OCI-LY7 (cell line): ENCODE results near the gene SLC66A2. TPM values are rescaled to one million over a fixed set of nuclear protein-coding genes. Genes with fewer than 3 reads are reported as not detected.
"Not testable (repeated sequence)": the region's sequence is repeated elsewhere in the genome, so short reads cannot be mapped to it uniquely, and the experiment has no call there.

Source experiments
- Bru-seq: library from RNA; stranded (reverse); fragments of 400-500 nt; gene quantifications from one replicate; lab custom pipeline; 2021; lab: Mats Ljungman, UMichigan
- BruChase-seq, 2 experiments: library from RNA; stranded (reverse); fragments of 400-500 nt; gene quantifications; one replicate each; lab custom pipeline; 2021; lab: Mats Ljungman, UMichigan
- BruUV-seq: library from RNA; stranded (reverse); fragments of 400-500 nt; replicated peaks from 2 replicates; lab custom pipeline; 2021; lab: Mats Ljungman, UMichigan
- CTCF ChIA-PET: fragments of 300-600 bp; sonication (Branson Sonifier 250); formaldehyde crosslinking; loops from one replicate; lab custom pipeline; 2022; ENCODE audit warnings: antibody characterized with exemption; ENCODE audit not compliant: unreplicated experiment; lab: Charles Lee
- POLR2A ChIA-PET: fragments of 300-600 bp; sonication (Branson Sonifier 250); formaldehyde crosslinking; loops from one replicate; lab custom pipeline; 2022; ENCODE audit warnings: antibody characterized with exemption; lab: Charles Lee
- DNase-seq: peaks from one replicate; pipeline ENCODE4 v3.0.0-alpha.2; 2015; ENCODE audit warnings: low spot score
- H2AFZ ChIP-seq: fragments of 200-600 bp; sonication (generic), shearing (Covaris generic); 2 replicates; pipeline ENCODE4 v1.6.1; 2014; ENCODE audit warnings: mild to moderate bottlenecking, antibody characterized with exemption, low read length, moderate library complexity
- H3K27ac ChIP-seq: fragments of 200-600 bp; sonication (generic); 2 replicates; pipeline ENCODE4 v1.5.1; 2014; ENCODE audit warnings: mixed run types, low read depth, mild to moderate bottlenecking, moderate library complexity, low read length, inconsistent platforms; ENCODE audit not compliant: poor library complexity, severe bottlenecking
- H3K36me3 ChIP-seq: fragments of 200-600 bp; sonication (generic); 2 replicates; pipeline ENCODE4 v1.6.1; 2014; ENCODE audit warnings: mild to moderate bottlenecking, antibody characterized with exemption, low read length, moderate library complexity, mixed read lengths; ENCODE audit not compliant: insufficient read depth
- H3K4me1 ChIP-seq: fragments of 200-600 bp; sonication (generic); 2 replicates; pipeline ENCODE4 v1.5.1; 2014; ENCODE audit warnings: mild to moderate bottlenecking, low read length; ENCODE audit not compliant: insufficient read depth, poor library complexity, severe bottlenecking
- H3K4me2 ChIP-seq: fragments of 200-600 bp; sonication (generic); 2 replicates; pipeline ENCODE4 v1.6.1; 2014; ENCODE audit warnings: mild to moderate bottlenecking, low read length
- H3K4me3 ChIP-seq: fragments of 200-600 bp; sonication (generic); 2 replicates; pipeline ENCODE4 v1.5.1; 2014; ENCODE audit warnings: mild to moderate bottlenecking, low read depth, low read length; ENCODE audit not compliant: poor library complexity, severe bottlenecking
- H3K79me2 ChIP-seq: fragments of 200-600 bp; sonication (generic); 2 replicates; pipeline ENCODE4 v1.6.1; 2016; ENCODE audit warnings: low read depth, mild to moderate bottlenecking, low read length, moderate library complexity, mixed read lengths; ENCODE audit not compliant: insufficient read depth
- H3K9me2 ChIP-seq: fragments of 200-600 bp; sonication (generic); 2 replicates; pipeline ENCODE4 v1.6.1; 2016; ENCODE audit warnings: mild to moderate bottlenecking, low read length, mixed read lengths; ENCODE audit not compliant: insufficient read depth
- H3K9me3 ChIP-seq: fragments of 200-600 bp; sonication (generic); 2 replicates; pipeline ENCODE4 v1.6.1; 2014; ENCODE audit warnings: mild to moderate bottlenecking, mixed run types, low read length, mixed read lengths
- H4K20me1 ChIP-seq: fragments of 200-600 bp; sonication (generic); 2 replicates; pipeline ENCODE4 v1.6.1; 2014; ENCODE audit warnings: mild to moderate bottlenecking, antibody characterized with exemption, low read length, moderate library complexity, mixed read lengths; ENCODE audit not compliant: insufficient read depth
- EZH2phosphoT487 ChIP-seq: fragments of 200-600 bp; sonication (generic); IDR thresholded peaks from 2 replicates; pipeline ENCODE4 v1.6.1; 2018; ENCODE audit warnings: low read depth, borderline replicate concordance, mild to moderate bottlenecking, mixed run types, antibody characterized with exemption, low read length, moderate library complexity, mixed read lengths
- intact Hi-C: fragments of 100-400 bp; cut with micrococcal nuclease; formaldehyde crosslinking; loops from one replicate; pipeline ENCODE4 v1.10.0; 2022; ENCODE audit not compliant: unreplicated experiment
- long read RNA-seq: library from polyadenylated mRNA; stranded (forward); transcript quantifications from one replicate; pipeline ENCODE4 v2.0.0, GENCODE V29; 2022
- total RNA-seq, 2 experiments: library from RNA; depleted of rRNA in 1 of 2; stranded (reverse); fragments of >200 nt in 1 of 2; shearing (Covaris generic) in 1 of 2; gene quantifications; 2 replicates each; pipeline ENCODE4 v1.2.3, GENCODE V29; 2014 to 2022
- TF ChIP-seq, protein P1 (sequence below): fragments of 200-600 bp; sonication (generic); conservative IDR thresholded peaks from 2 replicates; pipeline ENCODE4 v1.5.1; 2014; ENCODE audit warnings: mild to moderate bottlenecking, antibody characterized with exemption, low read length, moderate library complexity, mixed read lengths

Gene SLC66A2
- 14.5 and 16.5 TPM in 2 replicates for total RNA-seq (2014; rRNA removed; shearing (Covaris generic))
- 15.1 and 17.9 TPM in 2 replicates for total RNA-seq (2022)
- Bru-seq, nascent RNA, result percentile 49 among the genes with signal in this experiment
- percentile 52 among the genes with signal in this experiment for BruChase-seq, experiment 1, labeled RNA remaining after a 6-hour chase
- BruChase-seq, experiment 2, labeled RNA remaining after a 2-hour chase, result percentile 51 among the genes with signal in this experiment
- long read RNA-seq, partial matches to known transcripts, result 1 of 14 reads
- long read RNA-seq, other reads (novel, unspliced or antisense), result 7 of 14 reads

DNA sequence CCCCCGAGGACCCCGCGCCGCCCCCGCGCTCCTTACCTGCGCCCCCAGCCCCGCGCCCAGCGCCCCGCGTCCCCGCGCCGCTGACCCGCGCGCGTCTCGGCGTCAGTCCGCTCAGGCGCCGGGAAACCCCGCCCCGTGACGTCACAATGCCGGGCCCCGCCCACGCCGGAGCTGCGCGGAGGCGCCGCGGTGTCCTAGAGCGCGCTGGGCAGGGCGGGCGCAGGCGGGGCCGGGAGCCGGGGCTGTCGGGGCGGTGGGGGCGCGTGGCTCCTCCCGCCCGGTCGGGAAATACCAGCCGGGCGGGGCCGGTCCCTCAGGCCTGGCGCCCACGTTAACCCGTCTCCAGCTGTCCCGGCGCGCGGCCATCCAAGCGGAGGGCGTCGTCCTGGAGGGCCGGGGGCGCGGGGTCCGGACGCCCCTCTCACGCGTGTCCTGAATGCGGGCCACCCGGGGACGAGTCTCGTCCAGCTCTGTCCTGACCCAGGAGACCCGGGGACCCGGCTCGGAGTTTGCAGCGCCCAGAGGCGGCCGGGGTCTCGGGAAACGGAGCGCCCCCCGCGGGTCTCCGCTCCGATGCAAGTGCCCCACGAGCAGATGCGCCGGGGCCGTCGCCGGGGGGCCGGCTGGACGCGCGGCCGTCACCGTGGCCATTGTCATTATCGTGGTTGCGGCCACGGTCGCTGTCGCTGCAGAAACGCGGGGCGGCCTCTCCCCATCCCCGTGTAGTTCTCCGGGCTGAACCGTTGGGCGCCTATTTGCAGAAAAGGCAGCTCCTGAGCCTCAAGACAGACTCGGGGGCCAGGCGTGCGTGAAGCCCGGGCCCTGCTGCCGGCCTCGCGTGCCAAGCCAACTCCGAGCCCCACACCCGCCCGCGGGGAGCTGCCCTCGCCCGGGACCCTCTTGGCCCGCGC is at the start of gene SLC66A2:
Gene SLC66A2, minus strand, starts transcription at position 109 of the 911 bp plus-strand sequence. CDS start 727 bp downstream, outside the sequence.
- peak; percentile 72 for DNase-seq
- intact Hi-C loops, result no loop called here
- 0 out of 2 replicates have a peak within 1 kb of the TSS, but pooled peaks have one; percentile 50 for H2AFZ ChIP-seq
- no peaks in the 10 kb centered on the region for H3K79me2 ChIP-seq
- ChIA-PET POLR2A (interaction anchor here (0.6 kb wide), 2 partner anchors 89 to 431 kb away, joined by 3 read pairs; no protein-coding TSS in a partner anchor), CTCF (interaction anchor here (0.6 kb wide), 1 partner anchor 1236 kb away, joined by 3 read pairs; no protein-coding TSS in a partner anchor)
- peak within 1 kb of the TSS; percentile 98 for H3K4me2 ChIP-seq
- peak within 1 kb of the TSS; percentile 77 for H3K4me3 ChIP-seq
- TF ChIP-seq, protein P1, sequence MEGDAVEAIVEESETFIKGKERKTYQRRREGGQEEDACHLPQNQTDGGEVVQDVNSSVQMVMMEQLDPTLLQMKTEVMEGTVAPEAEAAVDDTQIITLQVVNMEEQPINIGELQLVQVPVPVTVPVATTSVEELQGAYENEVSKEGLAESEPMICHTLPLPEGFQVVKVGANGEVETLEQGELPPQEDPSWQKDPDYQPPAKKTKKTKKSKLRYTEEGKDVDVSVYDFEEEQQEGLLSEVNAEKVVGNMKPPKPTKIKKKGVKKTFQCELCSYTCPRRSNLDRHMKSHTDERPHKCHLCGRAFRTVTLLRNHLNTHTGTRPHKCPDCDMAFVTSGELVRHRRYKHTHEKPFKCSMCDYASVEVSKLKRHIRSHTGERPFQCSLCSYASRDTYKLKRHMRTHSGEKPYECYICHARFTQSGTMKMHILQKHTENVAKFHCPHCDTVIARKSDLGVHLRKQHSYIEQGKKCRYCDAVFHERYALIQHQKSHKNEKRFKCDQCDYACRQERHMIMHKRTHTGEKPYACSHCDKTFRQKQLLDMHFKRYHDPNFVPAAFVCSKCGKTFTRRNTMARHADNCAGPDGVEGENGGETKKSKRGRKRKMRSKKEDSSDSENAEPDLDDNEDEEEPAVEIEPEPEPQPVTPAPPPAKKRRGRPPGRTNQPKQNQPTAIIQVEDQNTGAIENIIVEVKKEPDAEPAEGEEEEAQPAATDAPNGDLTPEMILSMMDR, result 0 out of 2 replicates have a peak, but pooled peaks have one; percentile 23
- no peak for TF ChIP-seq EZH2phosphoT487
- H3K9me3 ChIP-seq, result no peaks in the 10 kb centered on the region
- peak within 1 kb of the TSS; percentile 76 for H3K27ac ChIP-seq
- H3K9me2 ChIP-seq, result no peaks in the 10 kb centered on the region
- H3K36me3 ChIP-seq, result peaks cover 3% of the 10 kb centered on the region; the same call in 1 of the 2 replicates
- peaks cover 5% of the 10 kb centered on the region; the same call in 1 of the 2 replicates for H4K20me1 ChIP-seq
- H3K4me1 ChIP-seq, result peaks cover 20% of the 10 kb centered on the region
- no TSS peak for BruUV-seq

DNA sequence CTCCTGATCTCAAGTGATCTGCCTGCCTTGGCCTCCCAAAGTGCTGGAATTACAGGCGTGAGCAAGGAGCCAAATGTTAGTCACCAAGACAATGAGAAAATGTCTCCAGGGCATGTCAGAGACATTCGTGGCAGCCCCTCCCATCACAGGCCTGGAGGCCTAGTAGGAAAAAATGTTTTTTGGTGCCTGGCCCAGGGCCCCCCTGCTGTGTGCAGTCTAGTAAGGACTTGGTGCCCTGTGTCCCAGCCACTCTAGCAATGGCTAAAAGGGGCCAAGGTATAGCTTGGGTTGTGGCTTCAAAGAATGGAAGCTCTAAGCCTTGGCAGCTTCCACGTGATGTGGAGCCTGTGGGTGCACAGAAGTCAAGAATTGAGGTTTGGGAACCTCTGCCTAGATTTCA is 49.4 kb upstream of the SLC66A2 start:
- BruUV-seq, result no TSS peak
- H3K4me3 ChIP-seq, result no peak overlapping the region
- no peak overlapping the region for H2AFZ ChIP-seq
- no peaks in the 10 kb centered on the region for H4K20me1 ChIP-seq
- H3K27ac ChIP-seq, result no peak overlapping the region
- ChIA-PET POLR2A (no interaction called here), CTCF (no interaction called here)
- H3K36me3 ChIP-seq, result no peaks in the 10 kb centered on the region
- intact Hi-C loops, result no loop called here
- no peak for DNase-seq
- H3K4me1 ChIP-seq, result no peaks in the 10 kb centered on the region
- H3K9me3 ChIP-seq, result no peaks in the 10 kb centered on the region
- TF ChIP-seq, protein P1, result no peak
- no peak for TF ChIP-seq EZH2phosphoT487
- H3K4me2 ChIP-seq, result no peak overlapping the region
- no peaks in the 10 kb centered on the region for H3K9me2 ChIP-seq
- no peaks in the 10 kb centered on the region for H3K79me2 ChIP-seq

DNA sequence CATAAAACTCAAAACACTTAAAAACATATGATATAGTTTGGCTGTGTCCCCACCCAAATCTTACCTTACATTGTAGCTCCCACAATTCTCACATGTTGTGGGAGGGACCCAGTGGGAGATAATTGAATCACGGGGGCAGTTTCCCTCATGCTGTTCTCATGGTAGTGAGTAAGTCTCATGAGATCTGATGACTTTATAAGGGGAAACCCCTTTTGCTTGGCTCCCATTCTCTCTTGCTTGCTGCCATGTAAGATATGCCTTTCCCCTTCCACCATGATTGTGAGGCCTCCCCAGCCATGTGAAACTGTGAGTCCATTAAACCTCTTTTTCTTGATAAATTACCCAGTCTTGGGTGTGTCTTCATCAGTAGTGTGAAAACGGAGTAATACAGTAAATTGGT is 48.2 kb upstream of the SLC66A2 start:
- DNase-seq, H3K36me3 ChIP-seq, BruUV-seq, H3K9me3 ChIP-seq, CTCF ChIA-PET, H3K79me2 ChIP-seq, POLR2A ChIA-PET, H3K4me3 ChIP-seq, H3K4me2 ChIP-seq, intact Hi-C loops, H4K20me1 ChIP-seq, H3K27ac ChIP-seq, H3K4me1 ChIP-seq, H3K9me2 ChIP-seq, H2AFZ ChIP-seq: not testable (repeated sequence)
